GM12891 (cell line): ENCODE measurements around the gene MED12L.

Experiments used
- POLR2A ChIP-seq: IDR thresholded peaks from 2 replicates; pipeline ENCODE4 v1.6.1; 2011; ENCODE audit warnings: low read depth, low read length, control low read depth
- POLR2AphosphoS5 ChIP-seq: IDR thresholded peaks from 2 replicates; pipeline ENCODE4 v1.6.1; 2011; ENCODE audit warnings: low read depth, low read length, control low read depth
- POU2F2 ChIP-seq: IDR thresholded peaks from 2 replicates; pipeline ENCODE4 v1.6.1; 2011; ENCODE audit warnings: low read depth, mild to moderate bottlenecking, control low read depth, low read length, moderate library complexity
- TAF1 ChIP-seq: IDR thresholded peaks from 2 replicates; pipeline ENCODE4 v1.6.1; 2011; ENCODE audit warnings: low read depth, low read length, control low read depth

DNA sequence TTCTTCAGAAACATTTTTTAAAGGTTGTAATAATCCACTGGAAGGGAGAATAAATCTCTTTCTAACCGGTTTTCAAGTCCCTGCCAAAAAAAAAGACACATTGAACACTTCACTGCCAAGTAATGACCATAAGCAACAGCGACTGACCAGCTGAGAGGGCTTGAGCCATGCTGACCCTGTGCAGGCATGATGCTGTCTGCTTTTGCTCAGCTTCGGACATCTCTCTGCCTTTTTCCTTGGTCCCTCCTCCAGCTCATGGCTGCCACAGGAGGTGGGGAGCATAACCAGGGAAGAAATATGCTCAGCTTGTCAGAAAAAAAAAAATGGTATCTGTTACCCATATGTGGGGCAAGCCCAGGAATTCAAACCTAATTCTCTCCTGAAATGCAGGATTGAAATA is 373.9 kb downstream of the MED12L start:
- TF ChIP-seq POLR2A (no peak), TAF1 (no peak), POU2F2 (no peak), POLR2AphosphoS5 (no peak)
